Memory B cell (primary cell): ENCODE results near the gene DMAC2L.

Source experiments
- ATAC-seq: fragments of 150-1000 bp; cut with Tn5 transposase; 2 replicates; pipeline ENCODE4 v1.10.0; 2021; ENCODE audit warnings: low read depth, mild to moderate bottlenecking, moderate library complexity
- DNase-seq, 2 donors: peaks; one replicate each; pipeline ENCODE4 v3.0.0; 2022; ENCODE audit warnings: low spot score in 2 of 2
- H3K27ac Mint-ChIP-seq: one replicate; pipeline ENCODE4 v1.8.0; 2022; ENCODE audit warnings: mild to moderate bottlenecking, moderate library complexity, mixed read lengths
- H3K27me3 Mint-ChIP-seq: one replicate; pipeline ENCODE4 v1.8.0; 2022; ENCODE audit warnings: mixed read lengths
- H3K36me3 Mint-ChIP-seq: one replicate; pipeline ENCODE4 v1.8.0; 2022; ENCODE audit warnings: mild to moderate bottlenecking, mixed read lengths
- H3K4me1 Mint-ChIP-seq: one replicate; pipeline ENCODE4 v1.8.0; 2022; ENCODE audit warnings: mixed read lengths
- H3K4me3 Mint-ChIP-seq: one replicate; pipeline ENCODE4 v1.8.0; 2022; ENCODE audit warnings: mild to moderate bottlenecking, moderate library complexity, mixed read lengths
- H3K9me3 Mint-ChIP-seq: one replicate; pipeline ENCODE4 v1.8.0; 2022; ENCODE audit warnings: mixed read lengths

DMAC2L gene

GRCh38 chr14:50339178-50339804 is 27.2 kb downstream of the DMAC2L start:
- Mint-ChIP-seq H3K27ac (no peak overlapping the region), H3K36me3 (no peaks in the 10 kb centered on the region), H3K9me3 (no peaks in the 10 kb centered on the region), H3K4me3 (no peak overlapping the region), H3K27me3 (no peaks in the 10 kb centered on the region), H3K4me1 (peaks cover 8% of the 10 kb centered on the region)
- DNase-seq, result no peak
- ATAC-seq, result no peak

GRCh38 chr14:50340045-50340444 is 27.9 kb downstream of the DMAC2L start:
- peaks cover 8% of the 10 kb centered on the region for H3K4me1 Mint-ChIP-seq
- no peaks in the 10 kb centered on the region for H3K9me3 Mint-ChIP-seq
- DNase-seq (no peak), ATAC-seq (no peak)
- no peak overlapping the region for H3K4me3 Mint-ChIP-seq
- no peaks in the 10 kb centered on the region for H3K27me3 Mint-ChIP-seq
- no peaks in the 10 kb centered on the region for H3K36me3 Mint-ChIP-seq
- H3K27ac Mint-ChIP-seq, result no peak overlapping the region

GRCh38 chr14:50340963-50341362 is 28.8 kb downstream of the DMAC2L start:
- no peak overlapping the region for H3K27ac Mint-ChIP-seq
- no peaks in the 10 kb centered on the region for H3K36me3 Mint-ChIP-seq
- no peaks in the 10 kb centered on the region for H3K27me3 Mint-ChIP-seq
- H3K9me3 Mint-ChIP-seq, result no peaks in the 10 kb centered on the region
- peaks cover 6% of the 10 kb centered on the region for H3K4me1 Mint-ChIP-seq
- H3K4me3 Mint-ChIP-seq, result no peak overlapping the region
- ATAC-seq (no peak), DNase-seq (no peak)

- ATAC-seq (peak; percentile 82), DNase-seq (peak in 1 of 2 donors; percentile 16)
- H3K36me3 Mint-ChIP-seq, result no peaks in the 10 kb centered on the region
- no peaks in the 10 kb centered on the region for H3K9me3 Mint-ChIP-seq
- H3K27me3 Mint-ChIP-seq, result no peaks in the 10 kb centered on the region
- no peak overlapping the region for H3K27ac Mint-ChIP-seq
- no peak overlapping the region for H3K4me3 Mint-ChIP-seq
- H3K4me1 Mint-ChIP-seq, result peaks cover 3% of the 10 kb centered on the region
Observed at GRCh38 chr14:50342221-50343078, 30.3 kb downstream of the DMAC2L start.

GRCh38 chr14:50343434-50343833 is 31.3 kb downstream of the DMAC2L start:
- no peak for ATAC-seq
- H3K9me3 Mint-ChIP-seq, result no peaks in the 10 kb centered on the region
- H3K36me3 Mint-ChIP-seq, result no peaks in the 10 kb centered on the region
- H3K4me1 Mint-ChIP-seq, result peaks cover 3% of the 10 kb centered on the region
- no peak overlapping the region for H3K27ac Mint-ChIP-seq
- H3K27me3 Mint-ChIP-seq, result no peaks in the 10 kb centered on the region
- no peak overlapping the region for H3K4me3 Mint-ChIP-seq
- no peak for DNase-seq

GRCh38 chr14:50344116-50344775 is 32.1 kb downstream of the DMAC2L start:
- H3K27ac Mint-ChIP-seq, result no peak overlapping the region
- no peak for DNase-seq
- no peaks in the 10 kb centered on the region for H3K36me3 Mint-ChIP-seq

GRCh38 chr14:50344876-50345563 is 32.9 kb downstream of the DMAC2L start:
- H3K27me3 Mint-ChIP-seq, result no peaks in the 10 kb centered on the region
- no peaks in the 10 kb centered on the region for H3K9me3 Mint-ChIP-seq
- no peaks in the 10 kb centered on the region for H3K36me3 Mint-ChIP-seq
- H3K27ac Mint-ChIP-seq, result no peak overlapping the region
- no peak for DNase-seq
- no peak overlapping the region for H3K4me3 Mint-ChIP-seq
- no peak for ATAC-seq
- peaks cover 3% of the 10 kb centered on the region for H3K4me1 Mint-ChIP-seq

More at GRCh38 chr14:50344116-50344775, 32.1 kb downstream of the DMAC2L start:
- no peak overlapping the region for H3K4me3 Mint-ChIP-seq
- no peak for ATAC-seq
- no peaks in the 10 kb centered on the region for H3K9me3 Mint-ChIP-seq
- H3K4me1 Mint-ChIP-seq, result peaks cover 3% of the 10 kb centered on the region
- no peaks in the 10 kb centered on the region for H3K27me3 Mint-ChIP-seq

- H3K9me3 Mint-ChIP-seq, result no peaks in the 10 kb centered on the region
- no peaks in the 10 kb centered on the region for H3K36me3 Mint-ChIP-seq
- H3K27me3 Mint-ChIP-seq, result no peaks in the 10 kb centered on the region
Observed at GRCh38 chr14:50345846-50346422, 33.8 kb downstream of the DMAC2L start.

GRCh38 chr14:50347521-50347920 is 35.4 kb downstream of the DMAC2L start:
- Mint-ChIP-seq H3K27me3 (no peaks in the 10 kb centered on the region), H3K36me3 (no peaks in the 10 kb centered on the region), H3K4me1 (peaks cover 6% of the 10 kb centered on the region), H3K4me3 (no peak overlapping the region), H3K27ac (no peak overlapping the region), H3K9me3 (no peaks in the 10 kb centered on the region)
- DNase-seq (no peak), ATAC-seq (no peak)

More at GRCh38 chr14:50345846-50346422, 33.8 kb downstream of the DMAC2L start:
- no peak for ATAC-seq
- Mint-ChIP-seq H3K4me3 (no peak overlapping the region), H3K4me1 (peaks cover 3% of the 10 kb centered on the region), H3K27ac (no peak overlapping the region)
- no peak for DNase-seq

- no peak overlapping the region for H3K4me3 Mint-ChIP-seq
- H3K36me3 Mint-ChIP-seq, result no peaks in the 10 kb centered on the region
- H3K27ac Mint-ChIP-seq, result no peak overlapping the region
- no peak for DNase-seq
- no peak for ATAC-seq
- no peaks in the 10 kb centered on the region for H3K27me3 Mint-ChIP-seq
- H3K9me3 Mint-ChIP-seq, result no peaks in the 10 kb centered on the region
- peaks cover 3% of the 10 kb centered on the region for H3K4me1 Mint-ChIP-seq
Observed at GRCh38 chr14:50348933-50349332, 36.8 kb downstream of the DMAC2L start.

- H3K4me1 Mint-ChIP-seq, result peaks cover 3% of the 10 kb centered on the region
- ATAC-seq (no peak), DNase-seq (no peak)
- H3K4me3 Mint-ChIP-seq, result no peak overlapping the region
- no peak overlapping the region for H3K27ac Mint-ChIP-seq
- no peaks in the 10 kb centered on the region for H3K9me3 Mint-ChIP-seq
- H3K27me3 Mint-ChIP-seq, result no peaks in the 10 kb centered on the region
- peaks cover 2% of the 10 kb centered on the region for H3K36me3 Mint-ChIP-seq
Observed at GRCh38 chr14:50350975-50351374, 38.9 kb downstream of the DMAC2L start.

GRCh38 chr14:50352584-50352983 is 40.5 kb downstream of the DMAC2L start:
- no peaks in the 10 kb centered on the region for H3K27me3 Mint-ChIP-seq
- H3K4me3 Mint-ChIP-seq, result no peak overlapping the region
- H3K9me3 Mint-ChIP-seq, result no peaks in the 10 kb centered on the region
- no peak overlapping the region for H3K27ac Mint-ChIP-seq
- no peak for ATAC-seq
- peaks cover 3% of the 10 kb centered on the region for H3K4me1 Mint-ChIP-seq
- peaks cover 14% of the 10 kb centered on the region for H3K36me3 Mint-ChIP-seq
- no peak for DNase-seq

GRCh38 chr14:50353126-50353525 is 41.0 kb downstream of the DMAC2L start:
- DNase-seq (no peak), ATAC-seq (no peak)
- Mint-ChIP-seq H3K4me1 (peaks cover 3% of the 10 kb centered on the region), H3K4me3 (no peak overlapping the region), H3K27ac (no peak overlapping the region), H3K36me3 (peaks cover 18% of the 10 kb centered on the region), H3K27me3 (no peaks in the 10 kb centered on the region), H3K9me3 (no peaks in the 10 kb centered on the region)
